Keratinocyte (primary cell): Measurements from ENCODE around the gene ZFYVE26. TPM values are rescaled to one million over a fixed set of nuclear protein-coding genes. Genes with fewer than 3 reads are reported as not detected.

Experiments used
- DNase-seq: peaks from one replicate; pipeline ENCODE4 v3.0.0-alpha.2; 2011; ENCODE audit warnings: low read depth, missing footprints, low spot score
- FAIRE-seq: peaks from 2 replicates; lab custom pipeline; 2011; peaks lifted over from hg19 to GRCh38; lab: Jason Lieb, UNC
- H2AFZ ChIP-seq: 2 replicates; pipeline ENCODE4 v1.6.0; 2012; ENCODE audit warnings: low read length, control low read depth, inconsistent platforms; ENCODE audit not compliant: control insufficient read depth
- H3K27ac ChIP-seq: 2 replicates; pipeline ENCODE4 v1.5.1; 2011; ENCODE audit warnings: low read length; ENCODE audit not compliant: control insufficient read depth, insufficient read depth
- H3K27me3 ChIP-seq: 3 replicates; pipeline ENCODE4 v1.6.0; 2011; ENCODE audit warnings: low read length; ENCODE audit not compliant: control insufficient read depth, insufficient read depth; ENCODE audit errors: extremely low read depth
- H3K36me3 ChIP-seq, 2 experiments: 2 replicates in 1 of 2; 3 replicates in 1 of 2; pipeline ENCODE4 v1.5.1; 2011; ENCODE audit warnings: low read length in 2 of 2, mild to moderate bottlenecking in 1 of 2; ENCODE audit not compliant: control insufficient read depth in 2 of 2, insufficient read depth in 2 of 2; ENCODE audit errors: extremely low read depth in 1 of 2
- H3K4me1 ChIP-seq: 3 replicates; pipeline ENCODE4 v1.5.1; 2011; ENCODE audit warnings: low read length; ENCODE audit not compliant: control insufficient read depth, insufficient read depth; ENCODE audit errors: extremely low read depth
- H3K4me2 ChIP-seq: 3 replicates; pipeline ENCODE4 v1.6.0; 2011; ENCODE audit warnings: low read depth, low read length; ENCODE audit not compliant: control insufficient read depth, insufficient read depth; ENCODE audit errors: extremely low read depth
- H3K4me3 ChIP-seq, 3 experiments: fragments of 200-600 bp in 1 of 3; sonication (generic) in 1 of 3; 2 replicates in 2 of 3; 3 replicates in 1 of 3; pipeline ENCODE4 v1.5.1; 2011 to 2016; ENCODE audit warnings: low read length in 3 of 3, mild to moderate bottlenecking in 3 of 3, control low read depth in 2 of 3, inconsistent platforms in 1 of 3, low read depth in 1 of 3, mixed read lengths in 1 of 3, mixed run types in 1 of 3, moderate library complexity in 1 of 3; ENCODE audit not compliant: control insufficient read depth in 2 of 3, insufficient read depth in 2 of 3; ENCODE audit errors: extremely low read depth in 1 of 3
- H3K79me2 ChIP-seq: 2 replicates; pipeline ENCODE4 v1.6.0; 2012; ENCODE audit warnings: low read length; ENCODE audit not compliant: control insufficient read depth, insufficient read depth
- H3K9ac ChIP-seq: 3 replicates; pipeline ENCODE4 v1.6.0; 2011; ENCODE audit warnings: low read length; ENCODE audit not compliant: control insufficient read depth, insufficient read depth; ENCODE audit errors: extremely low read depth
- H3K9me1 ChIP-seq: 3 replicates; pipeline ENCODE4 v1.6.0; 2011; ENCODE audit warnings: low read length; ENCODE audit not compliant: control insufficient read depth, insufficient read depth; ENCODE audit errors: extremely low read depth
- H3K9me3 ChIP-seq: 2 replicates; pipeline ENCODE4 v1.5.1; 2012; ENCODE audit warnings: low read depth, low read length; ENCODE audit not compliant: control insufficient read depth
- H4K20me1 ChIP-seq: 3 replicates; pipeline ENCODE4 v1.6.0; 2011; ENCODE audit warnings: low read length; ENCODE audit not compliant: control insufficient read depth, insufficient read depth; ENCODE audit errors: extremely low read depth
- CTCF ChIP-seq, 3 experiments: IDR thresholded peaks in 1 of 3; conservative IDR thresholded peaks in 1 of 3; optimal IDR thresholded peaks in 1 of 3; 2 replicates in 2 of 3; 3 replicates in 1 of 3; pipeline versions ENCODE3 to v1.5.1; 2011; ENCODE audit warnings: low read length in 3 of 3, mild to moderate bottlenecking in 3 of 3, moderate library complexity in 2 of 3, control low read depth in 1 of 3, inconsistent platforms in 1 of 3; ENCODE audit not compliant: insufficient read depth in 2 of 3; ENCODE audit errors: extremely low read depth in 1 of 3
- EZH2 ChIP-seq: IDR thresholded peaks from one replicate; pipeline ENCODE4 v1.6.1; 2012; ENCODE audit warnings: inconsistent platforms, mild to moderate bottlenecking, low read length, moderate library complexity
- dilution Hi-C: fragments of 300-500 bp; cut with MboI; formaldehyde crosslinking; loops from one replicate; pipeline ENCODE4 v1.7.0; 2020; ENCODE audit warnings: low sequenced_read_pairs; ENCODE audit not compliant: extremely low pct_ligation_motif_present
- polyA plus RNA-seq, 5 experiments: library from polyadenylated mRNA; depleted of rRNA in 3 of 5; stranded (reverse) in 3 of 5; stranded (forward) in 1 of 5; unstranded in 1 of 5; fragments of >200 nt; gene quantifications; 1 replicate in 1 of 5; 2 replicates in 3 of 5; 3 replicates in 1 of 5; pipeline versions ENCODE4 v1.2.1 to v1.2.3, GENCODE V29; 2011 to 2012; ENCODE audit warnings: missing spikeins in 2 of 5, low read depth in 1 of 5, low replicate concordance in 1 of 5

Gene ZFYVE26
- polyA plus RNA-seq, 1 donor (not counting 4 experiments of a cell fraction or from before 2014, with no cell fraction given): 9.8 TPM

- Histone ChIP-seq H3K4me1 (no peaks in the 10 kb centered on the region), H3K9ac (no peak overlapping the region), H3K27ac (no peak overlapping the region), H3K36me3 (peaks cover 23 to 40% of the 10 kb centered on the region in 2 experiments), H3K9me3 (no peaks in the 10 kb centered on the region), H3K79me2 (no peaks in the 10 kb centered on the region), H3K9me1 (no peaks in the 10 kb centered on the region), H3K4me3 (no peak overlapping the region), H3K4me2 (no peak overlapping the region), H4K20me1 (no peaks in the 10 kb centered on the region), H2AFZ (no peak overlapping the region), H3K27me3 (no peaks in the 10 kb centered on the region)
- no peak for DNase-seq
- FAIRE-seq: no peak
- dilution Hi-C loops: no loop called here
- no peak for TF ChIP-seq EZH2
- TF ChIP-seq CTCF (optimal IDR thresholded peaks at IDR 0.05 in 1 of 3, IDR thresholded peaks at IDR 0.05 in 1 of 3, conservative IDR thresholded peaks at IDR 0.05 in 1 of 3; ENCODE audit: extremely low read depth in 1 of 3, insufficient read depth in 2 of 3, low read length in 3 of 3): no peak
Measured at GRCh38 chr14:67778792-67779191, 37.6 kb downstream of the ZFYVE26 start.

- dilution Hi-C loops: no loop called here
- no peak for TF ChIP-seq CTCF (optimal IDR thresholded peaks at IDR 0.05 in 1 of 3, IDR thresholded peaks at IDR 0.05 in 1 of 3, conservative IDR thresholded peaks at IDR 0.05 in 1 of 3; ENCODE audit: extremely low read depth in 1 of 3, insufficient read depth in 2 of 3, low read length in 3 of 3)
- no peak for TF ChIP-seq EZH2
- Histone ChIP-seq H3K36me3 (peaks cover 17 to 36% of the 10 kb centered on the region in 2 experiments), H3K4me3 (no peak overlapping the region), H3K27me3 (no peaks in the 10 kb centered on the region), H3K4me2 (no peak overlapping the region), H3K9me3 (no peaks in the 10 kb centered on the region), H4K20me1 (no peaks in the 10 kb centered on the region), H3K27ac (no peak overlapping the region), H3K79me2 (no peaks in the 10 kb centered on the region), H3K9ac (no peak overlapping the region), H3K9me1 (no peaks in the 10 kb centered on the region), H2AFZ (no peak overlapping the region), H3K4me1 (no peaks in the 10 kb centered on the region)
- no peak for DNase-seq
- no peak for FAIRE-seq
Measured at GRCh38 chr14:67776653-67777322, 39.6 kb downstream of the ZFYVE26 start.
